Epithelial cell of esophagus (primary cell): ENCODE data around the gene OSCP1.

Experiments used
- DNase-seq: peaks from one replicate; pipeline ENCODE4 v3.0.0; 2010; ENCODE audit warnings: low read depth
- H3K4me3 ChIP-seq: 2 replicates; pipeline ENCODE4 v1.5.1; 2011; ENCODE audit warnings: mild to moderate bottlenecking, low read length, control low read depth
- TF ChIP-seq, protein P1 (sequence below): IDR thresholded peaks from 2 replicates; pipeline ENCODE4 v1.5.1; 2011; ENCODE audit warnings: low read depth, mild to moderate bottlenecking, low read length, control low read depth, inconsistent platforms; ENCODE audit not compliant: insufficient read depth; ENCODE audit errors: missing control alignments

OSCP1 gene

DNA sequence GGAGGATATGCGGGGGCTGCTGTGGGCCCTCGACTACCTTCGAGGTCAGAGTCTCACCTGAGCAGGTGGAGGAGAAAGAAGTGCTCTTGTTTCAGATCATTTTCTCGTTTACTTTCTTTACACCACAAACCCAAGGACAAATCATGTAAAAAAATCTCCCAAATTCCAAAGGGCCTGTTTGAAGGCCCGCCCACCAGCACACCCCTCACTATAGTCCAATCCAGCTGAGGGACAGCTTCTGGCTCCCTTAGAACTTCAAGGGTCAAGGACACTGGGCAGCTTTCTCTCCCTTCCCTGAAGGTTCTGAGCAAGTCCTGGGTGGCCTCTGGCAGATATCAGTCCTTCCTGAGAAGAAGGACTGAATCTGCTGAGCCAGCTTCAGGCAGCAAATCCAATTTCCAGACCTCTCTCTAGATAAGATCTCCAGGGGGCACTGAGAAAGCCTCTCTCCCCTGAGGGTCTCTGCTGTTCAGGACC is 70.1 kb downstream of the OSCP1 start:
- TF ChIP-seq, protein P1, sequence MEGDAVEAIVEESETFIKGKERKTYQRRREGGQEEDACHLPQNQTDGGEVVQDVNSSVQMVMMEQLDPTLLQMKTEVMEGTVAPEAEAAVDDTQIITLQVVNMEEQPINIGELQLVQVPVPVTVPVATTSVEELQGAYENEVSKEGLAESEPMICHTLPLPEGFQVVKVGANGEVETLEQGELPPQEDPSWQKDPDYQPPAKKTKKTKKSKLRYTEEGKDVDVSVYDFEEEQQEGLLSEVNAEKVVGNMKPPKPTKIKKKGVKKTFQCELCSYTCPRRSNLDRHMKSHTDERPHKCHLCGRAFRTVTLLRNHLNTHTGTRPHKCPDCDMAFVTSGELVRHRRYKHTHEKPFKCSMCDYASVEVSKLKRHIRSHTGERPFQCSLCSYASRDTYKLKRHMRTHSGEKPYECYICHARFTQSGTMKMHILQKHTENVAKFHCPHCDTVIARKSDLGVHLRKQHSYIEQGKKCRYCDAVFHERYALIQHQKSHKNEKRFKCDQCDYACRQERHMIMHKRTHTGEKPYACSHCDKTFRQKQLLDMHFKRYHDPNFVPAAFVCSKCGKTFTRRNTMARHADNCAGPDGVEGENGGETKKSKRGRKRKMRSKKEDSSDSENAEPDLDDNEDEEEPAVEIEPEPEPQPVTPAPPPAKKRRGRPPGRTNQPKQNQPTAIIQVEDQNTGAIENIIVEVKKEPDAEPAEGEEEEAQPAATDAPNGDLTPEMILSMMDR, result no peak
- H3K4me3 ChIP-seq, result no peak overlapping the region
- DNase-seq, result no peak

DNA sequence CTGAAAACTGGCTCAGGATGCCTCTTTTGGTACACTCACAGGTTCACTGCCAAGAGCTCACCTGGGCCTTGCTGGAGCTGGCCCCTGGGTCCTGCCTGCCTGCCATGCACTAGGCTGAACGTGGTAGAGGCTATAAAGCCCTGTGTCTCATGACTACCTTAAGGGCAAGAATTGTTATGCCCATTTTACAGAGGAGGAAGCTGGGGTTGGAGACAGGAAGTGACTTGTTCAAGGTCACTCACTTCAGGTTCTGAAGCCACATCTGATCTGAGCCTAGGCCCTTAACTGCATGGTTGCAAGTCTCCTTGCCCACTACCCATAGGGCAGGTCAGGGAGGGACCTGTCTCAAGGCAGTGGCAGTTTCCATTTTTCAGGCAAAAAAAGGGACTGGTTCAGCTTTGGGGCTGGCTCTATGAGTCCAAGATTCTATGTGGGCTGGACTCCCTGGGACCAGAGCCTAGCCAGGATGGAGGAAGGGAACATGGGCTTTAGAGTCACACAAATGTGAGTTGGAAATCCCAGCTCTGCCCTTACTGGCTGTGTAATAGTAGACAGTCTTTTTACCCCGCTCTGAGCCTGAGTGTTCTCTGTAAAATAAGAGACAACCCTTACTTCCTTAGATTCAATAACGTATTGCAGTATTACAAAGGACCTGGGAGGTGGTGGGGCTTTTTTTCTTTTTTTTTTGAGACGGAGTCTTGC is 72.3 kb downstream of the OSCP1 start:
- H3K4me3 ChIP-seq, result no peak overlapping the region
- no peak for DNase-seq
- TF ChIP-seq, protein P1, result no peak

DNA sequence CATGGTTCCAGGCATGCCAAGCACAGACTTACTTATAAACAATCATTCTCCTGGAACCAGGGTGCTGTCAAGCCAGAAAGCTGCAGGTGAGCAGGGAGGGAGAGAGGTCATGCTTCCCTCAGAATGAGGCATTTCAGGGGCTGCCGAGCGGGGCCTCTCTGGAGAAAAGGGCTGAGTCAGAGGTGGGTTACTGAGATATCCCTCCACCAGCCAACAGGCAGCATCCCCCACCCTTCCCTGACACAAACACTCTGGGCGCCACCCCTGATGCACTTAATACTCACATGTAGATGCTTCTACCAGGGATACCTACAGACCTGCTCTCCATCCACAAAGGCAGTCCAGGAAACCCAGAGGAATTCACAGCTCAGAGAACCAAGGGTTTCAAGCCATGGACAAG is 77.6 kb downstream of the OSCP1 start:
- TF ChIP-seq, protein P1, result no peak
- H3K4me3 ChIP-seq, result no peak overlapping the region
- DNase-seq, result no peak

DNA sequence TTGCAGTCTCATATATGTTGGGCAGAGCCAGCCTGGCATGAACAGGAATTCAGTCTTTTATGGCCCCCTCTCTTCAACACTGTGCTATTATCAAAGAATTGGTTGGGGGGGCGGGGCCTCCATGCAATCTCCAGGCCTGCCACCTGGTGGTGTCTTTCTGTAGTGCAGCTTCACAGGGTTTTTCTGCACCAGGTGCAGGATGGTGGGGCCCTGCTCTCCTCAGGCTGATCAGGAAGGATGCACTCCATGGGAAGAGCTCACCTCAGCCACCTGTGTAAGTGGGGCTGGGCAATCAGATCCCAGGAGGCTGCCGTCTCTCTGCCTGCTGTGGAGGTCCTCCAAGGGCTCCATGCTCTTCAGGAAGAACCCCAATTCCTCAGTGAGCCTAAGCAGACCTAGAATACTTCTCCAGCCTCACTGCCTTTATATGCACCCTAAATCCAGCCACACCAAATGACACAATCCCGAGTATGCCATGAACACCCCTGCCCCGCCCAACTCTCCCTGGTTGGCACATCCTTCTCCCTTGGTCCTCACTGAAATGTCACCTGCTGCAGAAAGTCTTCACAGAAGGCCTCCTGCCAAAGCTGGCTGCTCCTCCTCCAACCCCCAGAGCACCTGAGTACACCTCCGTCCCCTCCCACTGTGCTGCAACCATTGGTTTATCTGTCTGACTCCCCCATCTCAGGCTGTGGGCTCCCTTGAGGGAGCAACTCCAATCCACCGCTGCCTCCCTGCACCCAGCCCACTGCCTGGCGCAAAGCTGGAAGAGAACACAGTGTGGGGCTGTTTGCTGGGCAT is 81.0 kb downstream of the OSCP1 start:
- H3K4me3 ChIP-seq, result no peak overlapping the region
- peak; percentile 74 for DNase-seq
- TF ChIP-seq, protein P1, result peak; percentile 92
